Gastrocnemius medialis (tissue), 4 donors: ENCODE measurements around the gene ABL1. TPM values are rescaled to one million over a fixed set of nuclear protein-coding genes. Genes with fewer than 3 reads are reported as not detected.

Experiments used
- ATAC-seq, 2 donors: fragments of 150-250 bp; one replicate each; pipeline ENCODE4 v1.9.1; 2016
- DNase-seq, 2 donors: peaks; one replicate each; pipeline ENCODE4 v3.0.0-alpha.2; 2019
- H3K27ac ChIP-seq, 4 donors: fragments of 200-600 bp; sonication (generic); 1 replicate in 1 of 4; 2 replicates in 3 of 4; pipeline ENCODE4 v1.5.1; 2016 to 2018; ENCODE audit warnings: mild to moderate bottlenecking in 2 of 4, moderate library complexity in 1 of 4
- H3K27me3 ChIP-seq, 3 donors: fragments of 200-600 bp; sonication (generic) in 2 of 3; 1 replicate in 1 of 3; 2 replicates in 2 of 3; pipeline versions ENCODE4 v1.5.1 to v1.6.0; 2016 to 2019; ENCODE audit warnings: mild to moderate bottlenecking in 1 of 3, moderate library complexity in 1 of 3
- H3K36me3 ChIP-seq, 2 donors: fragments of 200-600 bp; sonication (generic) in 1 of 2; one replicate each; pipeline ENCODE4 v1.5.1; 2017 to 2018
- H3K4me1 ChIP-seq, 2 donors: fragments of 200-600 bp; sonication (generic) in 1 of 2; one replicate each; pipeline ENCODE4 v1.5.1; 2016 to 2017; ENCODE audit warnings: mild to moderate bottlenecking in 2 of 2
- H3K4me3 ChIP-seq, 4 donors: fragments of 200-600 bp; sonication (generic) in 3 of 4; 1 replicate in 1 of 4; 2 replicates in 3 of 4; pipeline ENCODE4 v1.5.1; 2016 to 2019; ENCODE audit warnings: mild to moderate bottlenecking in 2 of 4
- H3K9me3 ChIP-seq, 3 donors: fragments of 200-600 bp; sonication (generic) in 2 of 3; 1 replicate in 1 of 3; 2 replicates in 2 of 3; pipeline ENCODE4 v1.5.1; 2016 to 2019
- POLR2A ChIP-seq, 2 donors: fragments of 450-650 bp; IDR thresholded peaks; one replicate each; pipeline ENCODE4 v1.6.1; 2017; ENCODE audit warnings: antibody characterized with exemption in 2 of 2, mild to moderate bottlenecking in 2 of 2, moderate library complexity in 2 of 2
- in situ Hi-C, 4 donors: fragments of 200-750 bp; cut with MboI; loops; one replicate each; pipeline versions ENCODE4 v1.15.0 to v1.8.0; 2017; ENCODE audit warnings: low sequenced_read_pairs in 4 of 4
- intact Hi-C: fragments of 100-400 bp; cut with DNase I; formaldehyde crosslinking; loops from one replicate; pipeline ENCODE4 v1.15.1; 2023; ENCODE audit warnings: low total_unique reads
- total RNA-seq, 4 donors: library from RNA; depleted of rRNA; stranded (reverse); fragments of >200 nt; gene quantifications; one replicate each; pipeline versions ENCODE4 v1.1.0 to v1.2.3, GENCODE V29; 2016
- TF ChIP-seq, protein P1 (sequence below), 5 experiments: fragments of 450-650 bp in 3 of 5; fragments of 200-600 bp in 2 of 5; sonication (generic) in 2 of 5; IDR thresholded peaks in 4 of 5; conservative IDR thresholded peaks in 1 of 5; 1 replicate in 4 of 5; 2 replicates in 1 of 5; pipeline ENCODE4 v1.5.1; 2016 to 2019; ENCODE audit warnings: antibody characterized with exemption in 5 of 5, mild to moderate bottlenecking in 3 of 5, moderate library complexity in 3 of 5

ABL1 gene
- total RNA-seq, 4 donors from 2014 or later, result 22.8 to 55.5 (median 28.5) TPM

DNA sequence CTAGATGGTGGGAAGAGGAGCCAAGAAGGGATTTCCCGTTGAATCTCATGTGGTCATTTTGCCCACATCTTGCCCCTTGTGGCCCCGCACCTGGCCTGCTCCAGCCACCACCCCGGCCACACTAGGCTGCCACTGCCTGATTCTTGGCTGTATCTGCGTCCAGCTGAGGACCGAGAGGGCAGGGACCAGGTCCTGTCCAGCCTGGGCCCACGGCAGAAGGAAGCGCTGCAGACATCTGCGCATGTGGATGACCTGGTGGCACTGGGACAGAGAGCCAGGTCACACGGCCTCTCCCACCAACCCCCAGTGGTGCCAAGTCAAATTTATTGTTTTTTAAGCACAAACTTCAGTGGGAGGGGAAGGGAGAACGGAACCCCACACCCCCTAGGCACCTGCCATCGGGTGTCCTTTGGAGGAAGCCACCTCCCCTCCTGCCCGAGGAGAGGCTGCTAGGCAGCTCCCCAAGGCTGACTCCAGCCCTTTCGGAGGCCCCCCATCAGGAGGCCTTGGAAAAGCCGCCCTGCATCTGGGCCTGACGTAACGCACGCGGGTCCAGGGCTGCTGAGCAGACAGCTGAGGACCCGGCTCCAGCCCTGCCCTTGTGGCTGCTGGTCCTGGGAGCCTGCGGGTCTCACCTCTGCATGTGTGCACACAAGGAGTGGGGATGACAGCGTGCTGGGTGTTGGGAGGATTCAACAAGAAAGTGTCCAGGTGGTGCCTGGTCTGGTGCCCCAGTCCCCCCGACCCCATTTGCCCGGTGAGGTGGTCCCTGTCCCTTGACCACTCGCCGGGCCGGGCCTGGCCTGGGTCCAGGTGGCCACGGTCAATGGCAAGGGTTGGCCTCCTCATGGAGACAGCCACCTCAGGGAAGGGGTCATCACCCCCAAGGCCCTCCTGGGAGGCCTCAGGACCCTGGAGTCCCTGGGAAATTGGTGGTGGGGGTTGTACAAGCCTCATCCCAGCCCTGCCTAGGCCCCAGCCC is 67.4 kb downstream of the ABL1 start:
- no peaks in the 10 kb centered on the region for H3K36me3 ChIP-seq
- in situ Hi-C loops, result no loop called here
- no peaks in the 10 kb centered on the region for H3K9me3 ChIP-seq
- H3K27me3 ChIP-seq, result peaks cover 28 to 48% (median 35%) of the 10 kb centered on the region in 3 donors
- ATAC-seq (no peak), DNase-seq (no peak)
- no peak overlapping the region for H3K27ac ChIP-seq
- H3K4me1 ChIP-seq, result no peaks in the 10 kb centered on the region
- intact Hi-C loops, result no loop called here
- TF ChIP-seq, protein P1, sequence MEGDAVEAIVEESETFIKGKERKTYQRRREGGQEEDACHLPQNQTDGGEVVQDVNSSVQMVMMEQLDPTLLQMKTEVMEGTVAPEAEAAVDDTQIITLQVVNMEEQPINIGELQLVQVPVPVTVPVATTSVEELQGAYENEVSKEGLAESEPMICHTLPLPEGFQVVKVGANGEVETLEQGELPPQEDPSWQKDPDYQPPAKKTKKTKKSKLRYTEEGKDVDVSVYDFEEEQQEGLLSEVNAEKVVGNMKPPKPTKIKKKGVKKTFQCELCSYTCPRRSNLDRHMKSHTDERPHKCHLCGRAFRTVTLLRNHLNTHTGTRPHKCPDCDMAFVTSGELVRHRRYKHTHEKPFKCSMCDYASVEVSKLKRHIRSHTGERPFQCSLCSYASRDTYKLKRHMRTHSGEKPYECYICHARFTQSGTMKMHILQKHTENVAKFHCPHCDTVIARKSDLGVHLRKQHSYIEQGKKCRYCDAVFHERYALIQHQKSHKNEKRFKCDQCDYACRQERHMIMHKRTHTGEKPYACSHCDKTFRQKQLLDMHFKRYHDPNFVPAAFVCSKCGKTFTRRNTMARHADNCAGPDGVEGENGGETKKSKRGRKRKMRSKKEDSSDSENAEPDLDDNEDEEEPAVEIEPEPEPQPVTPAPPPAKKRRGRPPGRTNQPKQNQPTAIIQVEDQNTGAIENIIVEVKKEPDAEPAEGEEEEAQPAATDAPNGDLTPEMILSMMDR (IDR thresholded peaks at IDR 0.05 in 4 of 5, conservative IDR thresholded peaks at IDR 0.05 in 1 of 5), result no peak
- TF ChIP-seq POLR2A (IDR thresholded peaks at IDR 0.05), result no peak
- no peak overlapping the region for H3K4me3 ChIP-seq

DNA sequence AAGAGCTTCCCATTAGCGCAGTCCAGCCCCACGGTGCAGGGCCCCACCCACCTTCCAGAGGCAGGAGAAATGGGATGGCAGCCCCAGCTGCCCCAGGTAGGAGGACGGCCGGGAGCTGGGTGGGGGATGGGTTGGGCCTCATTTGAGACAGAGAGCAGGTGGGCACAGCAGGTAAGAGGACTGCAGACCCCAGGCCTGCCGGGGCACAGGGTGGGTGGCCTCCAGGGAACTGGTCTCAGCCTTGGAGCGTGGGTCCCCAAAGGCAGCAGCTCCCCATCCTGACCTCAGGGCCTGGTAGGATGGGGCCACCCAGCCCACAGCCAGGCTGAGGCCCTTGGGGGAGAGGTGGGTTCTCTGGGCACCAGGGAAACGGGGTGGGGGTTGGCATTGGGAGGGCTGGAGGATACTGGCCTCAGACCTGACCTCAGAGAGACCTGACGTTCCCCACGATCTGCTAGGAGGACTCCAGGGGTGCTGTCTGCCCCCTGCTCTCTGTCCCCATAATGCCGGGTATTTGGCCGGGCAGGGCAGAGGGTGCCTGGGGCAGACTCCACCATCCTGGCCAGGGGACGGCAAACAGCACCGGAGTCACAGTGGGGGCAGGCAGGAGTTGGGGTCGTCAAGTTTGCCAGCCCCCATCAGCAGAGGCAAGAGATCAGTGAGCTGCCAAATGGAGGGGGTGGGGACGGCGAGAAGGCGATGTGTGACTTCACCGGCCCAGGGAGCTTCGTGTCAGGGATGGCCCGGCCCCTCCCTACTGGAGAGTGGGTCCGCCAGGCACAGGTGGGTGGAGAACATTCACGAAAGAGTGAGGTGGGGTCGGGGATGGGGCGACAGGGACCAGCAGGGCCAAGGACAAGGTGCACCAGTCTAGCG is 68.4 kb downstream of the ABL1 start:
- Histone ChIP-seq H3K27ac (no peak overlapping the region), H3K27me3 (peaks cover 22 to 42% (median 32%) of the 10 kb centered on the region in 3 donors), H3K36me3 (no peaks in the 10 kb centered on the region), H3K9me3 (no peaks in the 10 kb centered on the region), H3K4me3 (no peak overlapping the region), H3K4me1 (no peaks in the 10 kb centered on the region)
- TF ChIP-seq POLR2A (IDR thresholded peaks at IDR 0.05), result no peak
- TF ChIP-seq, protein P1 (IDR thresholded peaks at IDR 0.05 in 4 of 5, conservative IDR thresholded peaks at IDR 0.05 in 1 of 5), result no peak
- in situ Hi-C loops, result no loop called here
- DNase-seq (no peak), ATAC-seq (no peak)
- intact Hi-C loops, result no loop called here

DNA sequence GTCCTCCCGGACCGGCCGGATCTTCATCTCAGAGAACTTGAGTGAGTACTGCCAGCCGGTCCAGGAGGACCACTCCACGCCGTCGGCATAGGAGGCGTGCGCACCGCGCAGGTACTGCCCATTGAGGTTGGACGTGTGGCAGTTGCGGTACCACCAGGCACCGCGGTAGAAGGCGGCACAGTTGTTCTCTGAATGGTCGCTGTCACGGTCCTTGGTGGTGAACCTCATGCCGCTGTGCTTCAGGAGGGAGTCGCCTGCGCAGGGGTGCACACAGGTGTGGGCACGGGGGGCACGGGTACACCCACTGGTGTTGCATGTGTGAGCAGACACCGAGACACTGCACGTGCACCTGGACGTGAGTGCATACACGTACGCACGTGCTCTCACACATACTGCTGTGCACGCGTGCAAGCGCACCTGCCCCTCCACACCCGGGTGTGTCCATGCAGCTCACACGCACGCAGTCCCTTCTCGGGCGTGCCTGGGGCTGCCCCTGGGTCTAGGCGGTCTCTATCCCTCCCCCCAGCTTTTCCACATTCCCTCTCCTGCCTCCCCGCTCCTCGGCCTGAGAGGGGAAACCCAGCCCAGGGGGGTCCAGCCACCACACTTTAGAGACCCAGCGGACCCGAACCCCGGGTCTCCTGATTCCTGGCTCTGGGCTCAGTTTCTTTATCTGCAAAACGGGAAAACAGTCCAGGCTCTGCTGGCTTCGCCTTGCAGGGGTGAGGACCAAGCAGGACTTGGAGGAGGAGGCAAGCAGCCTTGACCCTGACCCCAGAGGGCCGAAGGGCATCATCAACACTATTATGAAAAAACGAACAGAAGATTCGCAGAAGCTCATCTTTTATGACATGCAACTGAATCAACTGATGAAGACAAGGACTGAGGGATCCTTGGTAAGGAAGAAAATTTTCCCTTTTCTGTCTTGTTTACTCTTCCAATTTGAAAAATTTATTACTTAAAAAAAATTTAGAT is 69.3 kb downstream of the ABL1 start:
- ATAC-seq (no peak), DNase-seq (no peak)
- no peaks in the 10 kb centered on the region for H3K4me1 ChIP-seq
- no peaks in the 10 kb centered on the region for H3K36me3 ChIP-seq
- H3K27me3 ChIP-seq, result peaks cover 18 to 38% (median 30%) of the 10 kb centered on the region in 3 donors
- H3K27ac ChIP-seq, result no peak overlapping the region
- no peaks in the 10 kb centered on the region for H3K9me3 ChIP-seq
- TF ChIP-seq POLR2A (IDR thresholded peaks at IDR 0.05), result no peak
- TF ChIP-seq, protein P1 (IDR thresholded peaks at IDR 0.05 in 4 of 5, conservative IDR thresholded peaks at IDR 0.05 in 1 of 5), result no peak
- intact Hi-C loops, result no loop called here
- no peak overlapping the region for H3K4me3 ChIP-seq
- in situ Hi-C loops, result no loop called here
